NCI-H82 (cell line): ENCODE measurements around the gene F13A1.

Source experiments
- DNase-seq: peaks from one replicate; lab custom pipeline; 2025; lab: John Stamatoyannopoulos, UW

F13A1 gene

DNA sequence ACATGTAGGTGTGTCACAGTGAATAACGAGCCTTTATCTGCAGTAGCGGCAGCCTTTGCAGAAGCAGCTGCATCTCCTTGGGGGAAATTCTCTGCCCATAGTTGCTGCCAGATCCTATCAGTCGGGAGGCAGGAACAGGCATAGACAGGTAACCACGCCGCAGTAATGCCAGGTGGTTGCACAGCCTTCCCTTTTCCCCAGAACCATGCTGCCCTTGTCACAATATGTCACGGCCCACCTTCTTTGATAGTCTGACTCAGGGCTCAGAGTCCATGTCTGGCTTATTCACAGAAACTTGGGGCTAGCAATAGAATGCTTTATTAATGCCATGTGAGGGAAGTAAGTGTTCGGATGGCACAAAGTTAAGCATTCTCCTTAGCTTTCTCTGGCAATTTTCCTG is 76.6 kb downstream of the F13A1 start:
- DNase-seq: no peak

DNA sequence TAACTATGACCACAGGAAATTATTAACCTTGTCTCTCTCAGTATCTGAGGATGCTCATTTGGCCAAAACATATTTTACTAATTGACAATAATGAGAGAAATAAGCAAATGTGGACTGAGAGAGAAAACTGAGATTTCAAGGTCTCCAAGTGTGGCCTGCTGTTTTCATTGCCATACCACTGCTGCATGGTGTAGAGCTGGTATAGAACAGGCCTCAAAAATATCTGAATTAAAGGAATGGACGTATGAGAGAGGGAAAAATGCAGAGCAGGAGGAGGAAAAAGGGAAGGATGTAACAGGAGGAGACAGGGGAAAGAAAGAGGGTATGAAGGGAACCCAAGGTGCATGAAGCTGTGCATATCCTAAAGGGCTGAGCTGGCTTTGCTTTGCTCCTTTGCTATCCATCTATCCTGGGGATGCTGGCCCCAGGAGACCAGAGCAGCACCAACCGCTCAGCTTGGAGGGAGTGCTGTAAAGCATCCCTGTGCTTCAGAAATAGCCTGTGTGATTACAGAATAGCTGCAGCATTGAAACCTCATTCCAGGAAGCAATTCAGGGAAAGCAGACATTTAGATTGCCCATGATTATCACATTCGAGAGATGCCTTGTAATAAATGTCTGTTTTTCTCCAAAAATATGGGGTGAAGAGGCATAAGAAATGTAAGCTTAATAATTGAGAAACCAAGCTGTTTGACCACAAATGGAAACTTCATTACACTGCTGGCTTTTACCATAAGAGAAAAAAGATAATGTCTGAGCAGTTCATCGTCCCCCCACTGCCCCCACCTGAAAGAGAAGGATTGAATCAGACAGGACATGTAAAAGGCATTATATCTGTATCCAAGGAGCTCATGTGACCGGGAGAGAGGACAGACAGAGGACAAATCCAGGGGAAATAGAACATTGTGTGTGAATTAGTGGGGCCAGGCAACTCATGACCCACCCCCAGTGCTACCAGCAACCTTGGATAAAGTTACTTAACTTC is 80.6 kb downstream of the F13A1 start:
- no peak for DNase-seq

DNA sequence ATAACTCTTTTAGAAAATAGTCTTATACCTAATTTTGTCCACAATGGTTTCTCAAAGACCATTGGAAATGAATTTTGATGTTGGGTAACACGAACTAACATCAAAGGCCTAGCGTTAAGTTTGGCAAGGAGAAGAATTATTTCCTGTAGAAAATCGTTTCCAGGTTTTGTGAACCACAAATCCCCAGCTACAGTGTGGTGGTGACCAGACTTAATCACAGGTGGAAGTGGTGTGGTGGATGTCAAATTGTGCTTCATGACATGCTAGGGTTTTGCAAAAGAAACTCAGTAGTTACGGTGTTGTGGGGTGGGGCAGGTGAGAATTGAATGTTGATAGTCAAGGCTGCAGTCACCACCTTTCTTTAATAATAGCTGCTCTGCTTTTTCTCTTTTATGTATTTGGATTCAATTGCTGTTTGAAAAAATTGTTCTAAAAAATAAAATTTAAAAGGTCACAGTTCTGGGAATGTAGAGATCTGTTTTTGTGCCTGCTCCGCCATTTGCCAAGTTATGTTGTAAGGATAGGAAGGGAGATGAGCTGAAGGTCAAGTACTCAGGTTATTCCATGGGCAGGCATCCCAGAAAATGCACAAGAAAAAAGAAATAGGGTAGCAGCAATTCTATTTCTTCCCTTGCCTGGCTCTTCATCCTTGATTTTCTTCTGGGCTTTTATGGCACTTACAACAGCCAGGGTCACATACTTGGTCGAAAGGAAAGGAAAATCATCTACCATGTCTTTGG is 83.6 kb downstream of the F13A1 start:
- DNase-seq: no peak

DNA sequence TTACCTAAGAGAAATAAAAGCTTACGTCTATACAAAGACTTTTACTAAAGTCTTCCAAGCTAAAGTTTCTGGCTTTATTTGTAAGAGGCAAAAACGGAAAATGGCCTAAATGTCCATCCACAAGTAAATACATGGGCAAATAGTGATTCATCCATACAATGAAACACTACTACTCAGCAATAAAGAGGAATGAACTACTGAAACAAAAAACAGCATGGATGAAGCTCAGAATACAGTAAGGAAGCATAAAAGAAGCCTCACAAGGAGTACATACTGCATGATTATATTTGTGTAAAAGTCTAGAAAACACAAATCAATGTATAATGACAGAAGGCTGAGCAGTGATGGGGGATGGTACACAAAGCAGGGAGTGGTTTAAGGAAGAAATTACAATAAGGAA is 84.7 kb downstream of the F13A1 start:
- no peak for DNase-seq

DNA sequence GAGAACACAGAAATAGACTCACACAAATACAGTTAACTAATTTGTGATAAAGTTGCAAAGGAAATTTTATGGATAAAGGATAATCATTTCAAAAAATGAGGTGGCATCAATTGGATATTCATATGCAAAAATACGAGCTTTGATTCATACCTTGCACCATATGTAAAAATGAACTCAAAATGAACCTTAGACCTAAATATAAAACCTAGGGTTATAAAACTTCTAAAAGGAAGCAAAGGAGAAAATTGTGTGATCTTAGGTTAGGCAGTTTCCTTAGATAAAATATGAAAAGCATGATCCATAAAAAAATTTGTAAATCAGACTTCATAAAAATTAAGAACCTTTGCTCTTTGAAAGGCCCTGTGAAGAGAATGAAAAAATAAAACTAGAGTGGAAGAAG is 85.5 kb downstream of the F13A1 start:
- no peak for DNase-seq

DNA sequence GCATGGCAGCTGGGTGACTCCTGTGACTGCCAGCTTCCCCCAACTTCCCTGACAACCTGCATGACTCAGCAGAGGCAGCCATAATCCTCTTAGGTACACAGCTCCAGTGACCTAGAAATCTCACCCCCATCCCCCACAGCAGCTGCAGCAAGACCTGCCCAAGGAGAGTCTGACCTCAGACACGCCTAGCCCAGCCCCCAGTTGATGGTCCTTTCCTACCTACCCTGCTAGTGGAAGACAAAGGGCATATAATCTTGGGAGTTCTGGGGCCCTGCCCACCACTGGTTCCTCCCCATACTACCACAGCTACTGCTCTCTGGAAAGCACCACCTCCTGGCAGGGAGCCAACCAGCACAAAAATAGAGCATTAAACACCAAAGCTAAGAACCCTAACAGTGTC is 90.2 kb downstream of the F13A1 start:
- peak; percentile 95 for DNase-seq

DNA sequence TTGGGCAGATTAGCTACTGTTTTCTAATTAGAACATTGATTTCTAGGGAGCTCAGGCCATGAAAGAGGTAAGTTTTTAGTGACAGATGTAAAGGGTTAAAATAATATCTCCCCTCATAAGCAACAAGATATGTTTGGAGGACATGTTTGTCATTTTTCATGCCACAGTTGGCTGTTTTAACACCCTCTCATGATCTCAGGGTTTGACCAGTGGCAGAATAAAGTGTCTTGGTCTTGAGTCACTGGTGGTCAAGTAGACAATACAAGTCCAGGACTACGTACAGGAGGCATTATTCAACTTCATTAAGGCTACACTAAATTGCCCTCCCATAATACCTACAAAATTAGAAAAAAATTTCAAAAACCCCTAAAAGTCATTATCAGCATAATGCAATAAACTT is 92.6 kb downstream of the F13A1 start:
- DNase-seq: no peak

DNA sequence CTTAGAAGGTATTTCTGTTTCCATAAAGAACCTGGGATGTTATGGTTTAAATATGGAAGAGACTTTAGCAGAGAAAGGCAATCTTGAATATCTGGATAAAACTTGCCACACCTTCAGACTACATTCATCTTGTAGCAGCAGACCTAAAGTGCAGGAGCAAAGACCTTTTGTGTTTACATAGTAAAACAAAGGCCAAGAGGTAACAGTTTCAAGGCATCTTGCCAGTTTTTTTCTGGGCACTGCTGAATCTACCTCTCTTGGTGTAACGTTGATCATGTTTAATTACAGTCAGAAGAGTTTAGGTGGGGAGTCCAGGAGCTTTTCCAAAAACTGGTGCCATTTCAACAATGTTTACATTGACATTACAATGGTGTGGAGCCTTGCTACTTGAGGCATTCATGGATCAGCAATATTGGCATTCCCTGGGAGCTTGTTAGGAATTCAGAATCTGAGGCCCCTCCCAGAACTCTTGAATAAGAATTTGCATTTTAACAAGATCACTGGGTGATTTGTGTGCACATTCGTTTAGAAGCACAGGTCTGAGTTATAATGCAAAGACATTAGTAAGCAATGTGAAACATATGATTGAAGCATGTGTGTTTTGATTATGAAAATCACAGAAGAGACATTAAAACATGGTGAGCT is 94.5 kb downstream of the F13A1 start:
- DNase-seq: peak; percentile 12

DNA sequence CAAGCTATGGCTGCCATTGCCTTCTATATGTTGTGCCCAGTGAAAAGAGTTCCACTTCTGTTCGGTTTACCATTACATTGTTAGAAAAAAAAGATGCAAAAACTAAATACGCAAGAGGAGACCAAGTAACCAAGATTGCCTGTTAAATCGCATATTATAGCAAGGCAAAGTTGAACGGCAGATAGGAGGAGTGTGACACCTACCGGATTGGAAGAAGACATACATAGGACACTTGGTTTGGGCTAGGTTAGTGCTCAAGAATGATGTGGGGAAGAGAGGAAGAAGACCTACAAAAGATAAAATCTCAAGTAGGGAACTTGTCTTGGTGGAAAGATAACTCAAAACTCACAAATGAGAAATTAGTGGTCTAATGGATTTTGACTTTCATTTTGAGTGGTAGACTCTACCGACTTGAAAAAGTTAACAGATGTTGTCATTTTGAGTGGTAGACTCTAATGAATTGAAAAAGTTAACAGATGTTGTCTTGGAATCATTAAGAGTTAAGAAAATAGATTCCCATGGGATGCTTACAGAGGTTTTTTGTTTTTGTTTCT is 95.5 kb downstream of the F13A1 start:
- no peak for DNase-seq

DNA sequence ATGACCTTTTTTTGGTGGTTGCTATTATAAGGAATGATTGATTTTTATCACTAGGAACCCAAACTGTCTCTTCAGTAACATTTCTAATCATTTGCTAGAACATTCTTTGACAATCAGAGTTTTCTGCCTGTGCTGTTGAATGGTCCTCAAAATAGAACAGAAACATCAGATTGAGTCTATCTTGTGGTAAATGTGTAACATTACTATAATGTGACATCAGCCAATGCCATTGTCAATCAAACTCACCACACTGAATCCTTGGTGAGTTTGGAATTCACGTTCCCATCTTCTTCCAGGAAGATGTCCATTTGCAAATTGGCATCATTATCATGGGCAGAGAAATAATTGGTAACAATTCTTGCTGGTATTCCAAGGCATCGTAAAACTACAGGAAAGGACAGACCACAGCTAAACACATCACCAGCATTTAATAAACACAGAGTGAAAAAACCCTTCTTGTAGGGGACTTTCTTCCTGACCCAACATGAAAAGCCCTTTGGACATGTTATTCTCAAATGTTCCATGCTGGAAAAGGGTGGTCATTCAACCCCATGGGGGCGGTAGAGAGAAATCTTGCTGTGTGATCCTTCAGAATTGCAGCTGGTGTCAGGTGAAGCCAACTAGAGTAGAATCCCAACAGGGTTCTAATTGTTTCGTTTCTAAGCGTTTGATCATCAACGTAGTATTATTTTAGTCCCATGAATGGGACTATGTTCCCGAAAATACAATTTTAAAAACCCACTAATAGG is 98.5 kb downstream of the F13A1 start:
- peak; percentile 63 for DNase-seq

DNA sequence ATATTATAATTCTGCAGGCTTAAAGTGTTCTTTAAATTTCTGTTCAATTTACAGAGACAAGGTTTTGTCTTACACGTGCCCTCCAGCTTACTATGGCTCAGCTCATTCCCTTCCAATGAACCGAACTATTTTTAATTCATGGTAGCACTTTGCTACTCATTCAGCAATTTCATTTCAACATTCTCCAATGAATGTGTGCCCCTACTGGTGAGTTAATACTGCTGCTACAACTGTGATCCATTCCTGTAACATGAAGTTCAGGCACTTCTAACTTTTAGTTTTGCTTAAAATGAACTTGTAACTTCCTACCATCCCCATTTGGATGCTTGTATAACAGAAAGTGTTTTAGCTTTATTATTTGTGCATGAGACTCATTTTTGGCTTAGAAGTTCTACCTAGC is 99.7 kb downstream of the F13A1 start:
- DNase-seq: peak; percentile 5

DNA sequence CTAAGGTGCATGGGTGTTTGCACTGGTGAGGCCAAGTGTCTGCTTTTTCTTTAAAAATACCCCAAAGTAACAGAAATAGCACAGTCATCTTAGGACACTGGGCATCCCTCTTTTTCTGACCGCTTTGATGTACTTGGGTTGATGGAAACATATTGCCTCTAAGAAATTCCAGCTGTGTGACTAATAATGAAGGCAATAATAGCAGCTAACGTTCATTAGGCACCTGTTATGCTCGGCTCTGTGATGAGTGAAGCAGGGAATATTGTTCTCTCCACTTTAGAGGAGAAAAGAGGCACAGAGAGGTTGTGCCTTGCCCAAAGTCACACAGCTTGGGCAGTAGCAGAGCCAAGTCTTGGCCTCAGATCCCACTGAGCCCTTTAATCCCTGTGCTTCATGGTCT is 100.7 kb downstream of the F13A1 start:
- no peak for DNase-seq

DNA sequence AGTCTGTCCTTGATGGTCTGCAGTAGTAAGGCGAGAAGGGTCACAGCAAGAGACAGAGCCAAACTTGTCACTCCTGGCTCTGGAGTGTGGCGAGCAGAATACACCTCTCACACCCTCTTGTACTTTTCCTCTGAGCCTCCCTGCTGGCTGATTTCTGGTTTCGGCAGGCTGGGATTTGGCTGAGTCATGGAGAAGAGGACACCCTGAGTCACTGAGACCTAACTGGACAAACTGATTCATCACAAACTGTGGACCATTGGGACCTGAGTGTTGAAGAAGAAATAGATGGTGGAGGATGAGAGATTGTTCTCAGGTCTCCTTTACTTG is 101.7 kb downstream of the F13A1 start:
- no peak for DNase-seq

DNA sequence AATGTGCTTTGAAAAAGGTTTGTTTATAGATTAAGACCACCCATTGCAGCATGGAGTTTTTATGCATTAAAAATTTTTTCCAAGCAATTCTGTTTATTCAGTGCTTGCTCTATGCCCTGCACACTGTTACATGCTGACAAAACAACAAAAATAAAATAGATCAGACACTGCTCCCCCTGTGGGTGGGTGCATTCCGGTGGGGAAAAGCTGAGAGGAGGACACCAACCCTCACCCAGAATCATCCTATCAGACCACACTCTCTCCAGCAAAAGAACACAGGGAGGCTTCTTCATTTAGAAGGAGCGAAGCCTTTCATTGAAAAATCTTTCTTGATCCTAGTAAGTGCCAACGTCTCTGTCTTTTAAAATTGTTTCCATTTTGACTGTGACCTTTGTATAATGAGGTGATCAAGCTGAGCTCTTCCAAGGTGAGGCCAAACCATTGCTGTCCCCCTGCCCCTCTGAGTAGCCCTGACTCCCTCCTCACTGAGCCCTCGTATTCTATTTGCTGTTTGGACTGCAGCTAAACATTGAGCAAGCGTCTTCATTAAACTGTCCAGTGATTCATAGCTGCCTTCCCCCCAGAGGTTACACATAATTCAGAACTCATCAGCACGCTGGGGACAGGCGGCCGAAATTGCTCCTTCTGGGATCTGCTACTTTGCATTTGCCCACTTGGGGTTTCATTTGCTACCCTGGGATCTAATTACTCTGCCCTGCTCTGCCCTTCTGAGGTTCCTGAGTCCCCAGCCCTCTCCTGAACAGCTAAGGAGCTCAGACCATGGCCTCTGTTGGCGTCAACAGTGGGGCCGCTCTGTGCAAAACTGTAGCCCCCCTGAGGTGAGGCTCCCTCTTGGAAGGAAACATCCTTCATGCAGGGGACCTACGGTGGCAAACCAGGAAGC is 102.4 kb downstream of the F13A1 start:
- no peak for DNase-seq

DNA sequence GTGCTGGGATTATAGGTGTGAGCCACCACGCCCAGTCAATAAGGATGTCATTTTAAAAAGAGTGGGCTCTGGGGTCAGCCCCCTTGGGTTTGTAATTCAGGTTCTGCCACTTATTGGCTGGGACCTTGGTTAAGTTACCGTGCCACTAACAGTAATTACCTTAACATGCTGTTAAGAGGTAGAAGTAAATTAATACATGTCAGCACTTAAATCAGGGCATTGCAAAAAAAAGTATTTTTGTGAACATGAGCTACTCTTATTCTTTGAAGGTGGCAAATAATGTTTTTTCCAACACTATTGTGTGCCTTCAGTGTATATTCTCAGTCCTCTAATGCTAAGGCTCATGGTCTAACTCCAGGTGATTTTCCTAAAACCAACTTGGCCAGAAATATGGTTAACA is 109.5 kb downstream of the F13A1 start:
- DNase-seq: no peak

DNA sequence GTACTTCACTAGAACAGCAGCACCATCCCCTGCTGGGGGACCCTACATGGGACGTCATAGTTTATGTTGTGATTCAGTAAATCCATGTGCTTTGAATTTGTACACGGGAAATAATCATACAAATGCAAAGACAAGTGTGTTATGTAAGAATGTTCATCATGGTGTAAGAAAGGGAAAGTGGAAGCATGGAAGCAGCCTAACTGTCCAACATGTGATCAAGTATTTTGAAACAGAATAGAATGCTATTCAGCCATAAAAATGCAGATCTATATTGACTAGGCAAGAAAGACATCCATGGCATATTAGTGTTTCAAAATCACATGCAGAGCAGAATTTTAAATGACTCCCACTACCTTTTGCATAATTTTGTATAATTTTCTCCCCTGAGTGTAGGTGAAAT is 117.6 kb downstream of the F13A1 start:
- no peak for DNase-seq

DNA sequence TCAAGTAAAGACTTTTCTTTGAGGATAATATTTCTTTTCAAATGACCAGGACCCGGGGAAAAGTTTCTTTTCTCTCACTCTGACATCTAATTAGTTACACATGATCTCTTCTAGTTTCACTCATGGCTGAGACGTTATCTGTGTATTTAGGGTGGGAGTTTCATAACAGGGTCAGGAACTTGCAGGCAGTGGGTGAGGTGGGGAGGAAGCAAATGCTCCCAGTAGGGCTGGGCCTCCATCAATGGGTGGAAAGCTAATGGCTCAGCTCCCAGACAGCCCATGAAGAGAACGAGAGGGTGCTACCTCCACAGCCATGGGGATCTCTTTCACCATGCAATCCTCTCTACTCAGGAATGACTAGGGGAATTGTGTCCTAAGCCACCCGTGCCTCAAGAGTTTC is 119.3 kb downstream of the F13A1 start:
- DNase-seq: no peak

DNA sequence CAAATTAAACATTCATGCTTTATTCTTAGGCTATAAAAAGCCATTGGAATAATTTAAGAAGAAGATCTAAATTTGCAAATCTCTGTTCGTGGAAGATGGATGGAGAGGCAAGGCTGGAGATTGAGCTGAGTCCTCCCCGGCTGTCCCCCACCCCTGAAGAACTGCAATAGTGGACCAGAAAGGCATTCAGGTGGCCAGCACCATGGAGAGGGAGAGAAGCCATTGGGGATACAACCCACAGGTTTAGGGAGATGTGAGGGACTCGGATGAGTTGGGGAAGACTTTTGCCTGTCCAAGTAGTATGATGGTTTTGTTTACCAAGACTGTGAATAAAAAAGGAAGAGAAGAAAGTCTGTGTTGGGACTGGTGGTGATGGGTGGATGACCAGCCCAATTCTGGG is 120.8 kb downstream of the F13A1 start:
- DNase-seq: no peak

DNA sequence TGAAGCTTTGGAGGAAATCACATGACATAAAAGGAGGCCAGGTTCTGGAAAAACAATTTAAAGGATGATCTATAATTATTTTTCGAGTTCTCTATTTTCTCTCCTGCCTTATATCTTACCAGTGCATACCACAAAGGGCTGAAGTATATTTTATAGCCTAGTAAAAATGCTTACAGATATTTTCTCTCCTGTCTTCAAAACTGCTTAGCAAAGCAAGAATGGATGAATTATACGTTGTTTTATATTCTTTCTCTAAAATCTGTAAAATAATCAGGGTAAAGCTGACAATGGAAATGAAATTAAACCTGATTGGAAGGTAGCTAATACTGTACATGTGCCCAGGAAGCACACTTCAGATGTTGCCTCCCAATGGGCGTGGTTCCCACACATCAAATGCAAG is 123.7 kb downstream of the F13A1 start:
- no peak for DNase-seq

DNA sequence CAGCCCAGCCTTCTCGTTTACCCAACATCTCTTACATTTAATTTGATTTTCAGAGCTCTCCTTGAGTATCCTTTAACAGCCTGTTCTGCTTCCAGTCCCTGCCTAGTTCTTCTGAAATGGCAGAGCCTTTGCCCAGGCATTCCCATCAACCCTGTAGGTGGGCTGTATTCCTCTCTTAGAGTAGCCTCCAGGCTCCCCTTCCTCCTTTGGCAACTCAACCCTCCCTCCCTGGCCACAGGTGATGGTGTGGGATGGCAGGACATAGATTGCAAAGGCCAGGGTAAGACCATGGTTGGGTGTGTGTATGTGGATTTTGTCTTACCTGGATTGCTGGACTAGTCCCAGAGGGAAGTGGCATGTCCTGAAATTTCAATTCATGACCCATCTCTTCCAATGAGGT is 125.4 kb downstream of the F13A1 start:
- DNase-seq: no peak

DNA sequence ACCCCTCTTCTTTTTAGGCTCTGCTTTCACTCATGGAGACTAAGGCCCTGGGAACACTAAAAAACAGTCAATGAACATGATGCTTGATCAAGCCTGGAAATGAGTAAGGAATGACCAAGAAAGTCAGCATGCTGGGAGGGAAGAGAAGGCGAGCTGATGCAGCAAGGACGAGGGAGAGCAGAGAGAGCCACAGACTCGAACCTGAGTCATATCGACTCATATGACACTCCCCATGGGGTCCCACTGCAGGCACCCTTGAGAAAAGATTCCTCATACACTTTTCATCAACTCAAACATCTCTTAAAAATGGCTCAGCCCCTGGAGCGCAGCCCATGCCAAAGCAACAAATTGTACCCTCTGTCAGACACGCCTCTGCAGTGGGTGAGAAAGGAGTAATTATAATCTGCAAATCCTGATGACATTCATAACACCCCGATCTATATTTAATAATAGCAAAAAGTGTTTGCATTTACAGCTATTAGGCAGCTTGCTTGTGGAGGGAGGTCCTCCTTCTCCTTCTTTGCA is 127.2 kb downstream of the F13A1 start:
- no peak for DNase-seq
